ENCODE measurements around the gene MDM4.

The MDM4 gene

GRCh38 chr1:204560590-204561150 is 44.5 kb downstream of the MDM4 start:
- no peak for DNase-seq (ENCODE audit: extremely low spot score)
- POLR2A ChIA-PET, result interaction anchor here (0.6 to 0.7 kb wide), 3 partner anchors 11 to 1179 kb away, joined by 3 to 4 read pairs (median 3); no protein-coding TSS in a partner anchor
- TF ChIP-seq CTCF (IDR thresholded peaks at IDR 0.05; ENCODE audit: control extremely low read depth, extremely low read depth, low read depth, missing control alignments), result no peak
- CTCF ChIA-PET, result interaction anchor here (0.9 to 4.1 kb wide), 4 partner anchors 187 to 247 kb away, joined by 3 to 30 read pairs (median 4); no protein-coding TSS in a partner anchor

DNA sequence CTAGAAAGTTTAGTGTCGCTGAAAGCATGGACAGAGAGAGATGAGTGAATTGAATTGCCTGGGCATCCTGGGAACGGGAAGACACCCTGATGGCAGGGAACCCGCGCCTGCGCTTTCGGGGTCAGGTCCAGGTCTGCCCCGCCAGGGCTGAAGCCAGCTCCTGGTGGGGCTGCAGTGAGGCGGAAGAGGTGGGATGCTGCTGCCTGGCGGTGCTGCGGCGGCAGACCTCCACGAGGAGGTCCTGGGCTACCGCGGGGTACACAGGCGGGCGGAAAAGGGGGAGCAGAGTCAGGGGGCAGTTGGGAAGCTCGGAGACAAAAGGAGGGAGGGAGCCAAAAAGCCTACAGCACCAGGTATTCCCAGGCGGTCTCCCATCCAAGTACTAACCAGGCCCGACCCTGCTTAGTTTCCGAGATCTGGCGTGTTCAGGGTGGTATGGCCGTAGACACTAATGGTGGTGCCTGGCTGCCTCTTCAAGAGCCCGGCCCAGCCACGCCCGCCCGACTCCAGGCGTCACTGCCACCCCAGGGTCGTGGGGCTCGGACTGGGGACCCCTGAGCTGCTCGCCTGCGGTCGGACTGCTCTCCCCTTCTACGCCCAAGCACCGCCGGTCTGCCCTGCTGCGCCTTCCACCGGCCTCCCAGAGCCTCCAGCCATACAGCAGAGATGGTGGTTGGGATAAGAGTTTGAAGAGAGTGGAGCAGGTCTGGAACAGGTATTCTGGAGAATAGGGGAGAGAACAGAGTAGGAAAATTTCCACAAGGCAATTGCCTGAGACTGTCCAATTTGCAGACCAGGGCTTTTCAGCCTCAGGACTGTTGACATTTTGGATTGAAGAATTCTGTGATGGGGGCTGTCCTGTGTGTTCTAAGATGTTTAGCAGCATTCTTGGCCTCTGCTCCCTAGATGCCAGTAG is 46.1 kb downstream of the MDM4 start:
- POLR2A ChIA-PET, result no interaction called here
- DNase-seq (ENCODE audit: extremely low spot score), result no peak
- CTCF ChIA-PET, result interaction anchor here (1.0 to 7.5 kb wide), 6 partner anchors 116 to 245 kb away, joined by 3 to 141 read pairs (median 6); no protein-coding TSS in a partner anchor
- no peak for TF ChIP-seq CTCF (IDR thresholded peaks at IDR 0.05; ENCODE audit: control extremely low read depth, extremely low read depth, low read depth, missing control alignments)

DNA sequence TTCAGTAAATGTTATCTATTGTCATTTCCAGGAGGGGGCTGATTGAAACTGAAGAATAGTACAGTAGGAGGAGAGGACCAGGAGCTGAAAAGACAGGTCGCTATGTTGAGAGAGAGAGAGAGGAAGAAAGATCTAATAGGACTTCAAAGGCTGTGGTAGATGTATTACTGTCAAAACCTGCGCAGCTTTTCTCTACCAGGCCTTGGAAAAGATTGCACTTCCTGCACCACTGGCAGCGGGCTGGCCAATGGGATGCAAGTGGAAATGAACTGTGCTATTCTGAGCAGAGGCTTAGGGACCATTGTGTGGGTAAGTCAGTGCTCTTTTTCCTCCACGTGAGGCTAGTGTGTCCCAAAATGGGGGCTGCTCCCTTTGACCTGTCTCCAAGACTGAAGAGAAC is 47.1 kb downstream of the MDM4 start:
- no peak for DNase-seq (ENCODE audit: extremely low spot score)
- TF ChIP-seq CTCF (IDR thresholded peaks at IDR 0.05; ENCODE audit: control extremely low read depth, extremely low read depth, low read depth, missing control alignments), result no peak
- ChIA-PET POLR2A (interaction anchor here (0.8 kb wide), 1 partner anchor 12 kb away, joined by 3 read pairs; no protein-coding TSS in a partner anchor), CTCF (interaction anchor here (1.3 to 7.5 kb wide), 4 partner anchors 10 to 242 kb away, joined by 3 to 141 read pairs (median 12); no protein-coding TSS in a partner anchor)

- ChIA-PET CTCF (interaction anchor here (1.3 to 7.5 kb wide), 4 partner anchors 11 to 241 kb away, joined by 3 to 141 read pairs (median 12); no protein-coding TSS in a partner anchor), POLR2A (interaction anchor here (0.8 kb wide), 1 partner anchor 11 kb away, joined by 3 read pairs; no protein-coding TSS in a partner anchor)
- TF ChIP-seq CTCF (IDR thresholded peaks at IDR 0.05; ENCODE audit: control extremely low read depth, extremely low read depth, low read depth, missing control alignments), result no peak
- no peak for DNase-seq (ENCODE audit: extremely low spot score)
Observed at GRCh38 chr1:204563780-204564179, 47.6 kb downstream of the MDM4 start.

DNA sequence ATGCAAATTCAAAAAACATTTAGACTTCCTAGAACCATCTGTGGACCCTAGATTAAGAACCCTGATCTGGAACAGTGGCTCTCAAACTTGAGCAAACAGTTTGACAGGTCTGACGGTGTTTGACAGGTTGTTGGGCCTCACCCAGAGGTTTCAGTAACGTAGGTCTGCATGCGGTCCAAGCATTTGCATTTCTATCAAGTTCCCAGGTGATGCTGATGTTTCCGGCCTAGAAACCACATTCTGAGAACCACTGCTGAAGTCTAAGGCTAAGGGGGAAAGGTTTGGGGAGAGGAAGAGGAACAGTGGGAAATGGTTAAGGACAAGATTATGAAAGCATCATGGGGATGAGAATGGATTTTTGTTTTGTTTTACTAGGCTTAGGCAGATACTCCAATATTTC is 48.6 kb downstream of the MDM4 start:
- CTCF ChIA-PET, result interaction anchor here (1.0 to 7.5 kb wide), 21 partner anchors 10 to 258 kb away, joined by 3 to 141 read pairs (median 5); no protein-coding TSS in a partner anchor
- TF ChIP-seq CTCF (IDR thresholded peaks at IDR 0.05; ENCODE audit: control extremely low read depth, extremely low read depth, low read depth, missing control alignments), result no peak
- peak; percentile 70 for DNase-seq (ENCODE audit: extremely low spot score)
- POLR2A ChIA-PET, result no interaction called here
